HCT116 (cell line): ENCODE measurements around the gene BABAM2. TPM values are rescaled to one million over a fixed set of nuclear protein-coding genes. Genes with fewer than 3 reads are reported as not detected.

Source experiments
- ATAC-seq: fragments of 200-7000 bp; cut with Tn5 transposase; 2 replicates; pipeline ENCODE4 v1.9.1; 2020; ENCODE audit warnings: mild to moderate bottlenecking, moderate library complexity
- BruUV-seq: library from RNA; stranded (reverse); fragments of 400-500 nt; replicated peaks from 2 replicates; lab custom pipeline; 2021; lab: Mats Ljungman, UMichigan
- CTCF ChIA-PET: fragments of 300-600 bp; sonication (Branson Sonifier 250); formaldehyde crosslinking; loops from one replicate; lab custom pipeline; 2021; ENCODE audit warnings: antibody characterized with exemption; lab: Charles Lee
- POLR2A ChIA-PET: fragments of 300-600, 350-600 bp; sonication (Branson Sonifier 250); formaldehyde crosslinking; loops from one replicate; lab custom pipeline; 2021; ENCODE audit warnings: antibody characterized with exemption; lab: Charles Lee
- RAD21 ChIA-PET, 2 experiments: fragments of 300-600 bp; sonication (Branson Sonifier 250); formaldehyde crosslinking; loops; one replicate each; lab custom pipeline; 2023; ENCODE audit warnings: low total read pairs in 2 of 2; ENCODE audit not compliant: uncharacterized antibody in 2 of 2, unreplicated experiment in 2 of 2, low non-redundant PET in 1 of 2; lab: Charles Lee
- DNase-seq: peaks from one replicate; pipeline ENCODE4 v3.0.0-alpha.2; 2010; ENCODE audit warnings: low read depth, low spot score
- H2AFZ ChIP-seq: fragments of 200-600 bp; shearing (Covaris generic), sonication (generic); 2 replicates; pipeline ENCODE4 v1.6.1; 2017; ENCODE audit warnings: low read depth, mixed run types, mixed read lengths, antibody characterized with exemption, low read length; ENCODE audit not compliant: poor library complexity, severe bottlenecking
- H3K27ac ChIP-seq: 2 replicates; pipeline ENCODE4 v1.5.1; 2012; ENCODE audit warnings: low read depth, low read length
- H3K27me3 ChIP-seq: fragments of 200-600 bp; sonication (generic); 2 replicates; pipeline ENCODE4 v1.6.1; 2016; ENCODE audit warnings: mixed run types, low read length, mixed read lengths; ENCODE audit not compliant: insufficient read depth
- H3K36me3 ChIP-seq, 2 experiments: fragments of 200-500 bp in 1 of 2; fragments of 200-600 bp in 1 of 2; sonication (Bioruptor generic) in 1 of 2; sonication (generic) in 1 of 2; 2 replicates each; pipeline versions ENCODE4 v1.5.1 to v1.6.1; 2014 to 2016; ENCODE audit warnings: low read length in 2 of 2, inconsistent platforms in 1 of 2, mixed read lengths in 1 of 2, mixed run types in 1 of 2; ENCODE audit not compliant: insufficient read depth in 2 of 2, control insufficient read depth in 1 of 2
- H3K4me1 ChIP-seq, 2 experiments: fragments of 200-600 bp in 1 of 2; sonication (generic) in 1 of 2; 2 replicates each; pipeline versions ENCODE4 v1.5.1 to v1.6.1; 2012 to 2017; ENCODE audit warnings: low read length in 2 of 2, inconsistent platforms in 1 of 2, mild to moderate bottlenecking in 1 of 2, mixed read lengths in 1 of 2, mixed run types in 1 of 2, moderate library complexity in 1 of 2; ENCODE audit not compliant: insufficient read depth in 2 of 2, control insufficient read depth in 1 of 2
- H3K4me2 ChIP-seq: fragments of 200-600 bp; sonication (generic); 2 replicates; pipeline ENCODE4 v1.6.1; 2017; ENCODE audit warnings: mixed run types, low read length, mixed read lengths
- H3K4me3 ChIP-seq, 2 experiments: fragments of 200-600 bp in 1 of 2; sonication (generic) in 1 of 2; replicated peaks in 1 of 2; 2 replicates each; pipeline ENCODE4 v1.5.1; 2011 to 2016; ENCODE audit warnings: low read length in 2 of 2, control low read depth in 1 of 2, low read depth in 1 of 2, mild to moderate bottlenecking in 1 of 2, mixed read lengths in 1 of 2, mixed run types in 1 of 2
- H3K79me2 ChIP-seq: fragments of 200-600 bp; sonication (generic); 2 replicates; pipeline ENCODE4 v1.6.1; 2017; ENCODE audit warnings: mild to moderate bottlenecking, mixed run types, low read length, moderate library complexity, mixed read lengths; ENCODE audit not compliant: insufficient read depth
- H3K9ac ChIP-seq: fragments of 200-600 bp; sonication (generic); 2 replicates; pipeline ENCODE4 v1.6.1; 2016; ENCODE audit warnings: low read length, mixed read lengths
- H3K9me2 ChIP-seq: fragments of 200-600 bp; sonication (generic), shearing (Covaris generic); 2 replicates; pipeline ENCODE4 v1.6.1; 2017; ENCODE audit warnings: mixed run types, mild to moderate bottlenecking, moderate library complexity; ENCODE audit not compliant: insufficient read depth
- H3K9me3 ChIP-seq, 2 experiments: fragments of 200-500 bp in 1 of 2; fragments of 200-600 bp in 1 of 2; sonication (Bioruptor generic) in 1 of 2; sonication (generic) in 1 of 2; 2 replicates each; pipeline ENCODE4 v1.6.1; 2014 to 2017; ENCODE audit warnings: low read length in 2 of 2, mixed read lengths in 2 of 2, inconsistent platforms in 1 of 2, low read depth in 1 of 2, mild to moderate bottlenecking in 1 of 2, mixed run types in 1 of 2, moderate library complexity in 1 of 2; ENCODE audit not compliant: control insufficient read depth in 1 of 2, insufficient read depth in 1 of 2
- H4K20me1 ChIP-seq: fragments of 200-600 bp; sonication (generic), shearing (Covaris generic); 2 replicates; pipeline ENCODE4 v1.6.1; 2017; ENCODE audit warnings: mixed run types, mild to moderate bottlenecking, moderate library complexity; ENCODE audit not compliant: insufficient read depth
- CBX3 ChIP-seq: IDR thresholded peaks from 2 replicates; pipeline ENCODE4 v1.6.1; 2012; ENCODE audit warnings: low read depth
- CEBPB ChIP-seq: IDR thresholded peaks from 2 replicates; pipeline ENCODE4 v1.6.1; 2012; ENCODE audit warnings: low read depth
- EGR1 ChIP-seq: IDR thresholded peaks from 2 replicates; pipeline ENCODE4 v1.6.1; 2012; ENCODE audit warnings: low read depth
- EZH2 ChIP-seq: fragments of 200-600 bp; sonication (generic); IDR thresholded peaks from 2 replicates; pipeline ENCODE4 v1.6.1; 2017; ENCODE audit warnings: antibody characterized with exemption, mixed run types
- EZH2phosphoT487 ChIP-seq: fragments of 200-600 bp; IDR thresholded peaks from 2 replicates; pipeline ENCODE4 v1.6.1; 2018; ENCODE audit warnings: antibody characterized with exemption, borderline replicate concordance
- FOSL1 ChIP-seq: IDR thresholded peaks from 2 replicates; pipeline ENCODE4 v1.6.1; 2012; ENCODE audit warnings: low read depth
- RAD21 ChIP-seq: IDR thresholded peaks from 2 replicates; pipeline ENCODE4 v1.6.1; 2012; ENCODE audit warnings: low read depth, mild to moderate bottlenecking
- SP1 ChIP-seq: IDR thresholded peaks from 2 replicates; pipeline ENCODE4 v1.6.1; 2012; ENCODE audit warnings: low read depth
- TCF7L2 ChIP-seq: IDR thresholded peaks from 2 replicates; pipeline ENCODE4 v1.7.0; 2011; ENCODE audit warnings: borderline replicate concordance, inconsistent platforms; ENCODE audit not compliant: insufficient read depth, insufficient read length; ENCODE audit errors: extremely low read depth
- ZFX ChIP-seq: fragments of 450-650 bp; IDR thresholded peaks from 2 replicates; pipeline ENCODE4 v1.6.1; 2017
- intact Hi-C: fragments of 100-400 bp; cut with micrococcal nuclease; formaldehyde crosslinking; loops from 2 replicates; pipeline ENCODE4 v1.10.0; 2022
- total RNA-seq: library from RNA; stranded (reverse); gene quantifications from one replicate; pipeline ENCODE4 v1.2.1, GENCODE V29; 2021; ENCODE audit not compliant: unreplicated experiment
- TF ChIP-seq, protein P1 (sequence below): IDR thresholded peaks from 2 replicates; pipeline ENCODE4 v1.6.1; 2012
- TF ChIP-seq, protein P2 (sequence below): IDR thresholded peaks from 2 replicates; pipeline ENCODE4 v1.6.1; 2011; ENCODE audit warnings: mild to moderate bottlenecking, low read length, moderate library complexity; ENCODE audit not compliant: insufficient replicate concordance; ENCODE audit errors: extremely low read depth
- TF ChIP-seq, protein P3 (sequence below): IDR thresholded peaks from 2 replicates; pipeline ENCODE4 v1.6.1; 2012

BABAM2 gene
- total RNA-seq, 1 experiment from 2014 or later: 23.8 TPM

DNA sequence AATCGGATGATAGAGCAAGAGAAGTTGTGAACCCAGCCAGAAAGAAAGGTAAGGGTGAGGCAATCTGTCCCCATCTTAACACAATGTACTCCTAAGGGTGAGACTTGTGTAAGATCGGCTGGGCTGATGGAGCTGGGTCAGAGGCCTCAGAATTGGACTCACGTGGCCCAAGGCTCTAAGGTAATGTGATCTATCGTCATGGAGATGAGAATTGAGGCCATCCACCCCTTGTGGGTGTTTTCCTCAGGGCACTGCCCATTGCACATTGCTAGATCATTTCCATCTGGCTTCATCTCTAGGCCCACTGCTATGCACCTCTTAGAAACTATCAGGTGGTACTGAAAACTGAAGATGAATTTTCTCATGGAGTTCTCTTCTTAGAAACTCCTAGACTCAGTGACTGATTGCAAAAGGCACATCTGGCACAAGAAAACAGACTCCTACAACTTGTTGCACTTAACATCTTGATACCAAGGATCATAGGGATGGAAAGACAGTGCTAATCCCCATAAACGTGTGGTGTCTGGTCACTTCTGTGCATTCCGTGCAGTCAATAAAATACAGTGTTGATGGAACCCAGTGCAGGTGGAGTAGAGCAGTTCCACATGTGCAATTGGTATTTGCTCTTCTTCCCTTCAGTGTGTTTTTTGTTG, 273.2 kb downstream of the BABAM2 start:
- no peak overlapping the region for H2AFZ ChIP-seq
- no peak overlapping the region for H3K4me3 ChIP-seq

DNA sequence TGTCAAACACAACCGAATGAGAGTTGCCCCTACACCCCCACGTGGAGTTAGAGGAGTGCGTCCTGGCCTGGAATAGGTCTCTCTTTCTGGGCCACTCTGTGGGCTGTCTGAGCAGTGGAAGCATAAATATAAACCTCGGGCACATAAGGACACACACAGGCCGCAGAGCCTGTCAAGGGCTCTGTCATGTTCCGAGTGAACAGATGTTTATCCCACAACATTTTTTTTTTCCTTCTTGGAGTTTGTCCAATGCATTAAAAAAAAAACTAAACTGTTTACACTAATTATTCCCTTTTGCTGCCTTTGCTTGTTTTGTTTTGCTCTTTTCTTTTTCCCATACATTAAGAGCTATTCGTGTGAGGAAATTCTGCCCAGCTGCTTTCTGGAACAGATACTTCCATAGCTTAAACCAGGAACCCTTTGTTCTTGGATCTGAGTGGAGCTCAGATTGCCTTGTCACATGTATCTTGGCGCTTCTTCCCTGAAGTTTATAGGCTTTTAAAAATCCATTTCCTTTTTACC, 273.8 kb downstream of the BABAM2 start:
- Histone ChIP-seq H4K20me1 (no peaks in the 10 kb centered on the region), H3K9me2 (no peaks in the 10 kb centered on the region), H2AFZ (no peak overlapping the region), H3K36me3 (no peaks in the 10 kb centered on the region), H3K4me3 (no peak overlapping the region), H3K4me1 (peaks cover 5 to 19% of the 10 kb centered on the region in 2 experiments), H3K79me2 (no peaks in the 10 kb centered on the region), H3K27me3 (no peaks in the 10 kb centered on the region), H3K9ac (no peak overlapping the region), H3K4me2 (no peak overlapping the region), H3K9me3 (no peaks in the 10 kb centered on the region), H3K27ac (no peak overlapping the region)
- ChIA-PET POLR2A (interaction anchor here (0.7 kb wide), 1 partner anchor 68 kb away, joined by 3 read pairs; no protein-coding TSS in a partner anchor), RAD21 (no interaction called here), CTCF (no interaction called here)
- BruUV-seq: no TSS peak
- DNase-seq (no peak), ATAC-seq (no peak)
- intact Hi-C loops: no loop called here
- no peak for TF ChIP-seq RAD21
- TF ChIP-seq EZH2: no peak
- TF ChIP-seq, protein P1, sequence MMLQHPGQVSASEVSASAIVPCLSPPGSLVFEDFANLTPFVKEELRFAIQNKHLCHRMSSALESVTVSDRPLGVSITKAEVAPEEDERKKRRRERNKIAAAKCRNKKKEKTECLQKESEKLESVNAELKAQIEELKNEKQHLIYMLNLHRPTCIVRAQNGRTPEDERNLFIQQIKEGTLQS: no peak
- TF ChIP-seq, protein P2, sequence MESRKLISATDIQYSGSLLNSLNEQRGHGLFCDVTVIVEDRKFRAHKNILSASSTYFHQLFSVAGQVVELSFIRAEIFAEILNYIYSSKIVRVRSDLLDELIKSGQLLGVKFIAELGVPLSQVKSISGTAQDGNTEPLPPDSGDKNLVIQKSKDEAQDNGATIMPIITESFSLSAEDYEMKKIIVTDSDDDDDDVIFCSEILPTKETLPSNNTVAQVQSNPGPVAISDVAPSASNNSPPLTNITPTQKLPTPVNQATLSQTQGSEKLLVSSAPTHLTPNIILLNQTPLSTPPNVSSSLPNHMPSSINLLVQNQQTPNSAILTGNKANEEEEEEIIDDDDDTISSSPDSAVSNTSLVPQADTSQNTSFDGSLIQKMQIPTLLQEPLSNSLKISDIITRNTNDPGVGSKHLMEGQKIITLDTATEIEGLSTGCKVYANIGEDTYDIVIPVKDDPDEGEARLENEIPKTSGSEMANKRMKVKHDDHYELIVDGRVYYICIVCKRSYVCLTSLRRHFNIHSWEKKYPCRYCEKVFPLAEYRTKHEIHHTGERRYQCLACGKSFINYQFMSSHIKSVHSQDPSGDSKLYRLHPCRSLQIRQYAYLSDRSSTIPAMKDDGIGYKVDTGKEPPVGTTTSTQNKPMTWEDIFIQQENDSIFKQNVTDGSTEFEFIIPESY: no peak
- no peak for TF ChIP-seq FOSL1
- TF ChIP-seq EZH2phosphoT487: no peak
- TF ChIP-seq EGR1: no peak
- no peak for TF ChIP-seq CBX3
- TF ChIP-seq TCF7L2: no peak

More for the DNA sequence above, 273.2 kb downstream of the BABAM2 start:
- H3K27me3 ChIP-seq: no peaks in the 10 kb centered on the region
- no peaks in the 10 kb centered on the region for H3K9me2 ChIP-seq
- H3K4me1 ChIP-seq: peaks cover 5 to 19% of the 10 kb centered on the region in 2 experiments
- intact Hi-C loops: no loop called here
- no peaks in the 10 kb centered on the region for H3K9me3 ChIP-seq
- BruUV-seq: no TSS peak
- TF ChIP-seq, protein P3, sequence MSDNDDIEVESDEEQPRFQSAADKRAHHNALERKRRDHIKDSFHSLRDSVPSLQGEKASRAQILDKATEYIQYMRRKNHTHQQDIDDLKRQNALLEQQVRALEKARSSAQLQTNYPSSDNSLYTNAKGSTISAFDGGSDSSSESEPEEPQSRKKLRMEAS: no peak
- no peak for TF ChIP-seq CEBPB
- no peak for TF ChIP-seq ZFX
- TF ChIP-seq FOSL1: no peak
- TF ChIP-seq SP1: no peak
- ChIA-PET POLR2A (no interaction called here), CTCF (no interaction called here), RAD21 (no interaction called here)
- no peak overlapping the region for H3K9ac ChIP-seq
- no peaks in the 10 kb centered on the region for H3K79me2 ChIP-seq
- ATAC-seq: no peak
- H3K27ac ChIP-seq: no peak overlapping the region
- no peaks in the 10 kb centered on the region for H3K36me3 ChIP-seq
- no peak overlapping the region for H3K4me2 ChIP-seq
- DNase-seq: no peak
- H4K20me1 ChIP-seq: no peaks in the 10 kb centered on the region
